BJ (cell line): ENCODE results near the gene NFIX. TPM values are rescaled to one million over a fixed set of nuclear protein-coding genes. Genes with fewer than 3 reads are reported as not detected.
"Not testable (repeated sequence)": the region's sequence is repeated elsewhere in the genome, so short reads cannot be mapped to it uniquely, and the experiment has no call there.

Experiments used
- CTCF ChIA-PET: fragments of 350-600 bp; formaldehyde crosslinking; extraction: SDS; loops from one replicate; lab custom pipeline; 2021; ENCODE audit warnings: antibody characterized with exemption, inconsistent platforms; lab: Yijun Ruan, JAX
- POLR2A ChIA-PET: fragments of 300-600 bp; sonication (Branson Sonifier 250); formaldehyde crosslinking; extraction: SDS; loops from one replicate; lab custom pipeline; 2021; ENCODE audit warnings: antibody characterized with exemption; lab: Charles Lee
- DNase-seq: peaks from one replicate; pipeline ENCODE4 v3.0.0-alpha.2; 2011; ENCODE audit warnings: low read depth
- H3K27me3 ChIP-seq: 2 replicates; pipeline ENCODE4 v1.6.0; 2011; ENCODE audit warnings: low read length; ENCODE audit not compliant: control insufficient read depth, insufficient read depth
- H3K36me3 ChIP-seq: 2 replicates; pipeline ENCODE4 v1.5.1; 2011; ENCODE audit warnings: low read length; ENCODE audit not compliant: control insufficient read depth, insufficient read depth
- H3K4me3 ChIP-seq: 2 replicates; pipeline ENCODE4 v1.5.1; 2011; ENCODE audit warnings: low read depth, mild to moderate bottlenecking, control low read depth, low read length
- CTCF ChIP-seq: IDR thresholded peaks from 2 replicates; pipeline ENCODE4 v1.5.1; 2011; ENCODE audit warnings: low read depth, mild to moderate bottlenecking, control low read depth, inconsistent platforms, low read length, moderate library complexity; ENCODE audit not compliant: insufficient read depth
- polyA plus RNA-seq: library from polyadenylated mRNA; depleted of rRNA; stranded (reverse); fragments of >200 nt; gene quantifications from 2 replicates; pipeline ENCODE4 v1.2.3, GENCODE V29; 2011

Gene NFIX
- polyA plus RNA-seq, 1 experiment, result 29.4 TPM

GRCh38 chr19:12974301-12975220, 20.7 kb upstream of the NFIX start:
- Histone ChIP-seq H3K27me3 (no peaks in the 10 kb centered on the region), H3K4me3 (no peak overlapping the region), H3K36me3 (no peaks in the 10 kb centered on the region)
- DNase-seq, result no peak
- CTCF ChIA-PET, result interaction anchor here (0.6 to 13.2 kb wide), 5 partner anchors 9 to 679 kb away, joined by 3 to 185 read pairs (median 113); no protein-coding TSS in a partner anchor
- POLR2A ChIA-PET, result no interaction called here
- TF ChIP-seq CTCF, result no peak

DNA sequence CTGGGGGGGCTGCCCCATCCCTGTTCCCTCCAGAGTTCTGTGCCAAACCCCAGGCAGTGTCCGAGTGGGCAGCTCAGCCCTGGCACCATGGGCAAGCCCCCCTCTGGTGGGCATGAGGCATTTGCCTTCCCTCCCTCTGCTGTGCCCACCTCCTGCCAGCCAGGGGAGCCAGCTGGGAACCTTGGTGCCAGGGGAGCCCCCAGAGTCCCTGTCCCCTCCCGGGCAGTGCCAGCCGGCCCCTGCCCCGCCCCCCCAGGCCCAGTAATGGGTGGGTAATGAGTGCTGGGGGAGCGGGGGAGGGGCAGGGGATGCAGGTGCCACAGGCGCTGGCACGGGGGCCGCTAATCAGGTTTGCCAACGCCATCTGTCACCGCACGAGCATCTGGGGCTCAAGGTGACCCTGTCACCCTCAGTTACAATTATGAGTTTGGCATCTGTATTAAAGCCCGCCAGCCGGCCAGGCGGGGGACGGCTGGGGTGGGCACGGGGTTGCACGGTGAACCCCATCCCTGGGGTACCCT, 20.0 kb upstream of the NFIX start:
- DNase-seq, result no peak
- ChIA-PET POLR2A (no interaction called here), CTCF (interaction anchor here (0.9 to 13.2 kb wide), 5 partner anchors 10 to 287 kb away, joined by 3 to 185 read pairs (median 113); no protein-coding TSS in a partner anchor)
- Histone ChIP-seq H3K27me3 (no peaks in the 10 kb centered on the region), H3K36me3 (no peaks in the 10 kb centered on the region), H3K4me3 (no peak overlapping the region)
- TF ChIP-seq CTCF, result no peak

DNA sequence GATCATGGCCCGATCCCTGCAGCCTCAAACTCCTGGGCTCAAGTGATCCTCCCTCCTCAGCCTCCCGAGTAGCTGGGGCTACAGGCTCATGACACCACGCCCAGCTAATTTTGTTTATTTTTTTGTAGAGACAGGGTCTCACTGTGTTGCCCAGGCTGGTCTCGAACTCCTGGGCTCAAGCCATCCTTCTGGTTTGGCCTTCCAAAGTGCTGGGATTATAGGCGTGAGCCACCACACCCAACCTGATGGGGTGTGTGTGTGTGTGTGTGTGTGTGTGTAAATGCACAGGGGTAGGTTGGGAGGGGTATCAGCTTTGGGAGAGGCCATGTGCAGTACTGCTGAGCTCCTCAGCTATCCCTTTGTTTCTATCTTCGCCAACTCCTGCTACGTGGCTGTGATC, 19.2 kb upstream of the NFIX start:
- H3K4me3 ChIP-seq, POLR2A ChIA-PET, DNase-seq, H3K27me3 ChIP-seq, H3K36me3 ChIP-seq: not testable (repeated sequence)
- CTCF ChIA-PET, result interaction anchor here (0.6 to 13.2 kb wide), 12 partner anchors 9 to 613 kb away, joined by 3 to 185 read pairs (median 12); partner anchors contain the start of genes IER2 and STX10

- ChIA-PET CTCF (interaction anchor here (0.6 to 13.2 kb wide), 8 partner anchors 14 to 283 kb away, joined by 3 to 185 read pairs (median 32); no protein-coding TSS in a partner anchor), POLR2A (no interaction called here)
- H3K36me3 ChIP-seq, result no peaks in the 10 kb centered on the region
- TF ChIP-seq CTCF, result no peak
- no peak for DNase-seq
- no peaks in the 10 kb centered on the region for H3K27me3 ChIP-seq
- H3K4me3 ChIP-seq, result no peak overlapping the region
Observed at GRCh38 chr19:12979974-12980373, 15.3 kb upstream of the NFIX start.

DNA sequence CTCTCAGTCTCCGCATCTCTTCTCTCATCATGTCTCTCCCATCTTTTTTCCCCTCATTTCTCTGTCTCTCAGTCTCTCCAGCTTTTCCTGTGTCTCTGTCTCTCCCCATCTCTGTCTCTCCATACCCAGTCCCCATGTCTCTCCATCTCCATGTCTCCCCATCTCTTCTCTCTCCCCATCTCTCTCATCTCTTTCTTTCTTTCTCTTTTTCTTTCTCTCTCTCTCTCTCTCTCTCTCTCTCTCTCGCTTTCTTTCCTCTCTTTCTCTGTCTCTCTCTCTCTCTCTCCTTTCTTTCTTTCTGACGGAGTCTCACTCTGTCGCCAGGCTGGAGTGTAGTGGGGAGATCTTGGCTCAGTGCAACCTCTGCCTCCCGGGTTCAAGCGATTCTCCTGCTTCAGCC, 12.6 kb upstream of the NFIX start:
- no peak for TF ChIP-seq CTCF
- Histone ChIP-seq H3K4me3 (no peak overlapping the region), H3K36me3 (no peaks in the 10 kb centered on the region), H3K27me3 (no peaks in the 10 kb centered on the region)
- ChIA-PET CTCF (interaction anchor here (0.8 to 13.2 kb wide), 8 partner anchors 17 to 122 kb away, joined by 4 to 185 read pairs (median 6); no protein-coding TSS in a partner anchor), POLR2A (no interaction called here)
- DNase-seq, result no peak
